HepG2 (cell line): ENCODE measurements around the gene HOTAIR. TPM values are rescaled to one million over a fixed set of nuclear protein-coding genes. Genes with fewer than 3 reads are reported as not detected.

Source experiments
- ATAC-seq: fragments of 200-7000 bp; cut with Tn5 transposase; 3 replicates; pipeline ENCODE4 v1.9.1; 2020; ENCODE audit warnings: mild to moderate bottlenecking, moderate library complexity
- BruUV-seq: library from RNA; stranded (reverse); fragments of 400-500 nt; replicated peaks from 2 replicates; lab custom pipeline; 2021; lab: Mats Ljungman, UMichigan
- CTCF ChIA-PET: fragments of 300-600 bp; formaldehyde crosslinking; extraction: SDS; loops from one replicate; lab custom pipeline; 2021; ENCODE audit warnings: low total read pairs, inconsistent platforms, low intra/inter-chr PET ratio; lab: Yijun Ruan, JAX
- POLR2A ChIA-PET: fragments of 350-600 bp; sonication (Branson Sonifier 250); formaldehyde crosslinking; loops from one replicate; lab custom pipeline; 2020; ENCODE audit warnings: antibody characterized with exemption, inconsistent platforms; lab: Yijun Ruan, JAX
- DNase-seq: peaks from one replicate; pipeline ENCODE4 v3.0.0-alpha.2; 2015; ENCODE audit warnings: low spot score
- FAIRE-seq: peaks from 3 replicates; lab custom pipeline; 2011; peaks lifted over from hg19 to GRCh38; lab: Jason Lieb, UNC
- H2AFZ ChIP-seq: one replicate; pipeline ENCODE4 v1.6.1; 2011; ENCODE audit warnings: low read length, inconsistent platforms
- H3K27ac ChIP-seq: fragments of 300-600 bp; 3 replicates; pipeline ENCODE4 v1.8.0; 2011; ENCODE audit warnings: mixed run types, mild to moderate bottlenecking, mixed read lengths, low read length, inconsistent platforms; ENCODE audit not compliant: insufficient read depth; ENCODE audit errors: extremely low read length
- H3K27me3 ChIP-seq, 2 experiments: fragments of 200-600 bp in 1 of 2; 2 replicates in 1 of 2; 3 replicates in 1 of 2; pipeline versions ENCODE4 v1.6.0 to v1.8.0; 2011; ENCODE audit warnings: low read length in 2 of 2, mild to moderate bottlenecking in 2 of 2, moderate library complexity in 2 of 2, inconsistent platforms in 1 of 2; ENCODE audit not compliant: insufficient read depth in 2 of 2, control insufficient read depth in 1 of 2
- H3K36me3 ChIP-seq, 2 experiments: fragments of 200-600 bp in 1 of 2; replicated peaks in 1 of 2; 2 replicates in 1 of 2; 3 replicates in 1 of 2; pipeline versions ENCODE4 v1.5.1 to v1.8.0; 2011; ENCODE audit warnings: low read length in 2 of 2, inconsistent platforms in 1 of 2; ENCODE audit not compliant: insufficient read depth in 2 of 2, control insufficient read depth in 1 of 2
- H3K4me1 ChIP-seq: 2 replicates; pipeline ENCODE4 v1.5.1; 2012; ENCODE audit warnings: low read length, inconsistent platforms; ENCODE audit not compliant: insufficient read depth
- H3K4me2 ChIP-seq: 2 replicates; pipeline ENCODE4 v1.6.0; 2011; ENCODE audit warnings: low read depth, low read length, inconsistent platforms
- H3K4me3 ChIP-seq, 3 experiments: fragments of 200-600 bp in 1 of 3; sonication (generic), shearing (Covaris generic) in 1 of 3; replicated peaks in 1 of 3; 2 replicates each; pipeline ENCODE4 v1.5.1; 2011 to 2016; ENCODE audit warnings: low read length in 3 of 3, inconsistent platforms in 2 of 3, low read depth in 2 of 3, mild to moderate bottlenecking in 2 of 3, control low read depth in 1 of 3, mixed read lengths in 1 of 3; ENCODE audit not compliant: insufficient read depth in 1 of 3
- H3K79me2 ChIP-seq: one replicate; pipeline ENCODE4 v1.6.1; 2011; ENCODE audit warnings: low read length, inconsistent platforms; ENCODE audit not compliant: insufficient read depth
- H3K9ac ChIP-seq: 2 replicates; pipeline ENCODE4 v1.6.0; 2011; ENCODE audit warnings: mild to moderate bottlenecking, low read depth, low read length, inconsistent platforms; ENCODE audit not compliant: insufficient read depth
- H3K9me3 ChIP-seq: 2 replicates; pipeline ENCODE4 v1.5.1; 2012; ENCODE audit warnings: mild to moderate bottlenecking, low read length
- H4K20me1 ChIP-seq: 2 replicates; pipeline ENCODE4 v1.6.0; 2011; ENCODE audit warnings: inconsistent platforms, mild to moderate bottlenecking, low read length, moderate library complexity; ENCODE audit not compliant: insufficient read depth
- BRD4 ChIP-seq: sonication (generic); formaldehyde crosslinking; IDR thresholded peaks from 2 replicates; pipeline ENCODE4 v1.4.0; 2020; ENCODE audit warnings: missing genetic modification reagents
- CAMTA2 ChIP-seq: sonication (generic); formaldehyde crosslinking; IDR thresholded peaks from 2 replicates; pipeline ENCODE4 v1.4.0; 2020; ENCODE audit warnings: mild to moderate bottlenecking, missing genetic modification reagents, borderline replicate concordance
- CBFB ChIP-seq: sonication (generic); formaldehyde crosslinking; IDR thresholded peaks from 2 replicates; pipeline ENCODE4 v1.4.0; 2020; ENCODE audit warnings: missing genetic modification reagents
- CBX5 ChIP-seq: sonication (generic); formaldehyde crosslinking; IDR thresholded peaks from 2 replicates; pipeline ENCODE4 v1.4.0; 2020; ENCODE audit warnings: missing genetic modification reagents, borderline replicate concordance
- DR1 ChIP-seq: sonication (generic); formaldehyde crosslinking; IDR thresholded peaks from 2 replicates; pipeline ENCODE4 v1.8.0; 2021; ENCODE audit warnings: mild to moderate bottlenecking, missing genetic modification reagents, inconsistent platforms
- FOXK2 ChIP-seq: fragments of 450-650 bp; IDR thresholded peaks from 2 replicates; pipeline ENCODE4 v1.6.1; 2016
- KAT8 ChIP-seq: IDR thresholded peaks from 2 replicates; pipeline ENCODE4 v1.6.1; 2016; ENCODE audit warnings: missing genetic modification reagents, missing compliant biosample characterization
- LCORL ChIP-seq, 2 experiments: fragments of 450-650 bp in 1 of 2; sonication (generic) in 1 of 2; formaldehyde crosslinking in 1 of 2; IDR thresholded peaks; 2 replicates each; pipeline versions ENCODE4 v1.5.0 to v1.6.1; 2017 to 2020; ENCODE audit warnings: antibody characterized with exemption in 1 of 2, missing genetic modification reagents in 1 of 2
- MED1 ChIP-seq: sonication (generic); formaldehyde crosslinking; IDR thresholded peaks from 2 replicates; pipeline ENCODE4 v1.4.0; 2020; ENCODE audit warnings: missing genetic modification reagents
- NFYB ChIP-seq: sonication (generic); formaldehyde crosslinking; IDR thresholded peaks from 2 replicates; pipeline ENCODE4 v1.4.0; 2020; ENCODE audit warnings: missing genetic modification reagents
- NFYC ChIP-seq: IDR thresholded peaks from 2 replicates; pipeline ENCODE4 v1.6.1; 2016; ENCODE audit warnings: missing genetic modification reagents, missing compliant biosample characterization
- NR2F1 ChIP-seq, 2 experiments: fragments of 450-650 bp in 1 of 2; formaldehyde crosslinking in 1 of 2; IDR thresholded peaks; 2 replicates each; pipeline versions ENCODE4 v1.5.0 to v1.6.1; 2016 to 2020; ENCODE audit warnings: mild to moderate bottlenecking in 1 of 2, missing compliant biosample characterization in 1 of 2, missing genetic modification reagents in 1 of 2, moderate library complexity in 1 of 2
- ZBTB21 ChIP-seq: sonication (generic); formaldehyde crosslinking; IDR thresholded peaks from 2 replicates; pipeline ENCODE4 v1.4.0; 2020; ENCODE audit warnings: missing genetic modification reagents
- ZNF7 ChIP-seq: IDR thresholded peaks from 2 replicates; pipeline ENCODE4 v1.6.1; 2016; ENCODE audit warnings: missing biosample characterization, missing genetic modification reagents
- ZNF816 ChIP-seq: sonication (generic); formaldehyde crosslinking; IDR thresholded peaks from 2 replicates; pipeline ENCODE4 v1.8.0; 2022; ENCODE audit warnings: missing genetic modification reagents, mild to moderate bottlenecking, borderline replicate concordance
- ZNF878 ChIP-seq: sonication (generic); formaldehyde crosslinking; IDR thresholded peaks from 2 replicates; pipeline ENCODE4 v1.8.1; 2023; ENCODE audit warnings: mild to moderate bottlenecking, missing genetic modification reagents, moderate library complexity
- ZNF883 ChIP-seq: sonication (generic); formaldehyde crosslinking; IDR thresholded peaks from 2 replicates; pipeline ENCODE4 v1.5.1; 2020; ENCODE audit warnings: mild to moderate bottlenecking, missing genetic modification reagents; ENCODE audit errors: not compliant biosample characterization
- WGBS: methylation state at CpG from one replicate; pipeline ENCODE4 v1.1.6; 2017; ENCODE audit warnings: low lambda C conversion rate; 5-methylcytosine and 5-hydroxymethylcytosine counted together
- in situ Hi-C: cut with HindIII; loops from 2 replicates; pipeline ENCODE4 v1.10.0; 2017; ENCODE audit warnings: low pct_unique_long_range_greater_than_20kb; ENCODE audit not compliant: extremely low pct_ligation_motif_present
- intact Hi-C: fragments of 100-400 bp; cut with micrococcal nuclease; formaldehyde crosslinking; loops from one replicate; pipeline ENCODE4 v1.10.0; 2022; ENCODE audit not compliant: unreplicated experiment
- polyA plus RNA-seq, 8 experiments: library from polyadenylated mRNA; depleted of rRNA in 3 of 8; stranded (reverse) in 7 of 8; unstranded in 1 of 8; fragments of >200 nt; fragmentation: Illumina TruSeq in 4 of 8; extraction: Trizol in 4 of 8; gene quantifications; 2 replicates each; pipeline versions ENCODE4 v1.2.1 to v1.2.3, GENCODE V29; 2011 to 2016; ENCODE audit warnings: low read depth in 4 of 8, missing spikeins in 1 of 8, mixed read lengths in 1 of 8; ENCODE audit not compliant: insufficient read depth in 1 of 8
- total RNA-seq, 5 experiments: library from RNA; depleted of rRNA; stranded (reverse); fragments of >200 nt; fragmentation: Illumina TruSeq; extraction: Trizol; gene quantifications; 2 replicates each; pipeline ENCODE4 v1.2.3, GENCODE V29; 2016; ENCODE audit warnings: low read depth in 1 of 5
- TF ChIP-seq, protein P1 (sequence below): sonication (generic); formaldehyde crosslinking; IDR thresholded peaks from 2 replicates; pipeline ENCODE4 v1.5.0; 2020; ENCODE audit warnings: mild to moderate bottlenecking, missing genetic modification reagents, borderline replicate concordance

The HOTAIR gene
- total and polyA plus RNA-seq, 2 of the 13 experiments (the other 11 are each of a cell fraction or from before 2014, with no cell fraction given), result not detected

DNA sequence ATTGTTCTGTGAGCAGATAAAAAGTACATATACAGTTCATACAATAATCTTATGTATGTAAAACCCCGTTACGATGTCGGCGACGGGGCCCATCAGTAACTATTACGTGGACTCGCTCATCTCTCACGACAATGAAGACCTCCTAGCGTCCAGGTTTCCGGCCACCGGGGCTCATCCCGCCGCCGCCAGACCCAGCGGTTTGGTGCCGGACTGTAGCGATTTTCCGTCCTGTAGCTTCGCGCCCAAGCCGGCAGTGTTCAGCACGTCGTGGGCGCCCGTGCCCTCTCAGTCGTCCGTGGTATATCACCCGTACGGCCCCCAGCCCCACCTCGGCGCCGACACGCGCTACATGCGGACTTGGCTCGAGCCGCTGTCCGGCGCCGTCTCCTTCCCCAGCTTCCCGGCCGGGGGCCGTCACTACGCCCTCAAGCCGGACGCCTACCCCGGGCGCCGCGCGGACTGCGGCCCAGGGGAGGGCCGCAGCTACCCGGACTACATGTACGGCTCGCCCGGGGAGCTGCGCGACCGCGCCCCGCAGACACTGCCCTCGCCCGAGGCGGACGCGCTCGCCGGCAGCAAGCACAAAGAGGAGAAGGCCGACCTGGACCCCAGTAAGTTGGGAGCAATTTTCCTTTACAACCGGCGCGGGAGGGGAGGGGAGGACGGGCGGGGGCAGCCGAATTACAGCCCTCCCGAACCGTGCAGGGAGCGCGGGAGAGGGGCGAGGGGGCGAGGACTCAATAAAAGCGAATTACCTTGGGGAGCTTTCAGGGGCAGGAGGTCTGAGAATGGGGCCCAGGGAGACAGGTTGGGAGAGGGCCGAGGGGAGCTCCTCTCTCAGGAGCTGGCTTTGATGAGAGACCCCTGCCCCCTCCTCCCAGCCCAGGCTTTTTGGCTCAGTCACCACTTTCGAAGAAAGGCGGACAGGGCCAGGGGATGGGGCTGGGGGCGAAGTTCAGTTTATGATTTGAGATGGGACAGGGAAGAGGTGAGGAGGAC is 25.7 kb upstream of the HOTAIR start, which contains the start of gene HOXC9 (continued):
- no peak for TF ChIP-seq CBFB (CRISPR knock-in tag)
- TF ChIP-seq DR1 (CRISPR knock-in tag), result no peak
- no peak for TF ChIP-seq LCORL (IDR thresholded peaks at IDR 0.05)
- no peak for TF ChIP-seq LCORL (CRISPR knock-in tag; IDR thresholded peaks at IDR 0.05)
- TF ChIP-seq MED1, result 0 out of 2 replicates have a peak, but pooled peaks have one; percentile 20
- no peak for TF ChIP-seq ZNF7
- no peak for TF ChIP-seq NR2F1 (CRISPR knock-in tag; IDR thresholded peaks at IDR 0.05)
- TF ChIP-seq CBX5 (CRISPR knock-in tag), result no peak
- TF ChIP-seq CAMTA2 (CRISPR knock-in tag), result no peak

- peak overlapping the region; percentile 80 for H3K4me2 ChIP-seq
- ChIA-PET CTCF (no interaction called here), POLR2A (no interaction called here)
- H3K9me3 ChIP-seq, result no peaks in the 10 kb centered on the region
- H3K9ac ChIP-seq, result peak overlapping the region; percentile 40; the same call in 1 of the 2 replicates
- peaks cover 27% of the 10 kb centered on the region for H3K4me1 ChIP-seq
- no peak overlapping the region for H3K27ac ChIP-seq
- ATAC-seq (no peak), FAIRE-seq (no peak), DNase-seq (peak; percentile 30)
- 27% methylated on average over 31 of the region's 35 CpGs for WGBS
- H4K20me1 ChIP-seq, result no peaks in the 10 kb centered on the region
- BruUV-seq, result no TSS peak
- H3K36me3 ChIP-seq, result no peaks in the 10 kb centered on the region
- H3K4me3 ChIP-seq, result peak overlapping the region; percentile 56 to 66 (median 57)
- intact Hi-C loops, result loop anchor here (10.0 kb wide), 1 partner anchor 365 kb away; the partner anchor contains the start of gene GPR84
- peaks cover 14 to 72% of the 10 kb centered on the region in 2 experiments for H3K27me3 ChIP-seq
- in situ Hi-C loops, result loop anchor here (10.0 kb wide), 1 partner anchor 375 kb away; no protein-coding TSS in a partner anchor
- no peaks in the 10 kb centered on the region for H3K79me2 ChIP-seq
- peak overlapping the region; percentile 60 for H2AFZ ChIP-seq
- TF ChIP-seq ZBTB21 (CRISPR knock-in tag), result no peak
- TF ChIP-seq, protein P1, sequence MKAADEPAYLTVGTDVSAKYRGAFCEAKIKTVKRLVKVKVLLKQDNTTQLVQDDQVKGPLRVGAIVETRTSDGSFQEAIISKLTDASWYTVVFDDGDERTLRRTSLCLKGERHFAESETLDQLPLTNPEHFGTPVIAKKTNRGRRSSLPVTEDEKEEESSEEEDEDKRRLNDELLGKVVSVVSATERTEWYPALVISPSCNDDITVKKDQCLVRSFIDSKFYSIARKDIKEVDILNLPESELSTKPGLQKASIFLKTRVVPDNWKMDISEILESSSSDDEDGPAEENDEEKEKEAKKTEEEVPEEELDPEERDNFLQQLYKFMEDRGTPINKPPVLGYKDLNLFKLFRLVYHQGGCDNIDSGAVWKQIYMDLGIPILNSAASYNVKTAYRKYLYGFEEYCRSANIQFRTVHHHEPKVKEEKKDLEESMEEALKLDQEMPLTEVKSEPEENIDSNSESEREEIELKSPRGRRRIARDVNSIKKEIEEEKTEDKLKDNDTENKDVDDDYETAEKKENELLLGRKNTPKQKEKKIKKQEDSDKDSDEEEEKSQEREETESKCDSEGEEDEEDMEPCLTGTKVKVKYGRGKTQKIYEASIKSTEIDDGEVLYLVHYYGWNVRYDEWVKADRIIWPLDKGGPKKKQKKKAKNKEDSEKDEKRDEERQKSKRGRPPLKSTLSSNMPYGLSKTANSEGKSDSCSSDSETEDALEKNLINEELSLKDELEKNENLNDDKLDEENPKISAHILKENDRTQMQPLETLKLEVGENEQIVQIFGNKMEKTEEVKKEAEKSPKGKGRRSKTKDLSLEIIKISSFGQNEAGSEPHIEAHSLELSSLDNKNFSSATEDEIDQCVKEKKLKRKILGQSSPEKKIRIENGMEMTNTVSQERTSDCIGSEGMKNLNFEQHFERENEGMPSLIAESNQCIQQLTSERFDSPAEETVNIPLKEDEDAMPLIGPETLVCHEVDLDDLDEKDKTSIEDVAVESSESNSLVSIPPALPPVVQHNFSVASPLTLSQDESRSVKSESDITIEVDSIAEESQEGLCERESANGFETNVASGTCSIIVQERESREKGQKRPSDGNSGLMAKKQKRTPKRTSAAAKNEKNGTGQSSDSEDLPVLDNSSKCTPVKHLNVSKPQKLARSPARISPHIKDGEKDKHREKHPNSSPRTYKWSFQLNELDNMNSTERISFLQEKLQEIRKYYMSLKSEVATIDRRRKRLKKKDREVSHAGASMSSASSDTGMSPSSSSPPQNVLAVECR (CRISPR knock-in tag), result 0 out of 2 replicates have a peak, but pooled peaks have one; percentile 17
- TF ChIP-seq ZNF878 (CRISPR knock-in tag), result no peak
- TF ChIP-seq ZNF883 (CRISPR knock-in tag), result peak; percentile 7
- peak; percentile 70 for TF ChIP-seq NFYC
- TF ChIP-seq FOXK2, result no peak
- peak; percentile 61 for TF ChIP-seq NFYB (CRISPR knock-in tag)
- no peak for TF ChIP-seq BRD4 (CRISPR knock-in tag)
- TF ChIP-seq ZNF816 (CRISPR knock-in tag), result 0 out of 2 replicates have a peak, but pooled peaks have one; percentile 8
- no peak for TF ChIP-seq KAT8 (CRISPR knock-in tag)
Measured at GRCh38 chr12:53999559-54000115, 24.9 kb upstream of the HOTAIR start.
